CD4-positive, alpha-beta T cell treated with Interleukin-17A for 4 hours (primary cell): Measurements from ENCODE around the gene DCDC1.
"Not testable (repeated sequence)": the region's sequence is repeated elsewhere in the genome, so short reads cannot be mapped to it uniquely, and the experiment has no call there.

Experiments used
- DNase-seq: peaks from one replicate; pipeline ENCODE4 v3.0.0-alpha.2; 2020; ENCODE audit warnings: mixed read lengths

DCDC1 gene

DNA sequence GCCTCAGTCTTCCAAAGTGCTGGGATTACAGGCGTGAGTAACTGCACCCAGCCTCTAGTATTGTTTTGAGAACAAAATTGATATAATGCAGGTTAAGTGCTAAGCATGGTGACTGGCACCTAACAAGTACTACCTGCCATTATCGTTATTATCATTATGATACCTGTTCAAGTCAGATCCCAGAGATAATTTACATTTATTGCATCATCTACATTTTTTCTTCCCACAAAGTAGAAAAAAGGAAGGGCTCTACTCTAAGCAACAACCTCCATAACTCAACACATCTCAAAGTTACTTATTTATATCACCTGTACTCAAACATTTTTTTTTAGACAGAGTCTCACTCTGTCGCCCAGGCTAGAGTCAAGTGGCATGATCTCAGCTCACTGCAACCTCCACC lies 42.1 kb downstream of the DCDC1 start:
- no peak for DNase-seq

DNA sequence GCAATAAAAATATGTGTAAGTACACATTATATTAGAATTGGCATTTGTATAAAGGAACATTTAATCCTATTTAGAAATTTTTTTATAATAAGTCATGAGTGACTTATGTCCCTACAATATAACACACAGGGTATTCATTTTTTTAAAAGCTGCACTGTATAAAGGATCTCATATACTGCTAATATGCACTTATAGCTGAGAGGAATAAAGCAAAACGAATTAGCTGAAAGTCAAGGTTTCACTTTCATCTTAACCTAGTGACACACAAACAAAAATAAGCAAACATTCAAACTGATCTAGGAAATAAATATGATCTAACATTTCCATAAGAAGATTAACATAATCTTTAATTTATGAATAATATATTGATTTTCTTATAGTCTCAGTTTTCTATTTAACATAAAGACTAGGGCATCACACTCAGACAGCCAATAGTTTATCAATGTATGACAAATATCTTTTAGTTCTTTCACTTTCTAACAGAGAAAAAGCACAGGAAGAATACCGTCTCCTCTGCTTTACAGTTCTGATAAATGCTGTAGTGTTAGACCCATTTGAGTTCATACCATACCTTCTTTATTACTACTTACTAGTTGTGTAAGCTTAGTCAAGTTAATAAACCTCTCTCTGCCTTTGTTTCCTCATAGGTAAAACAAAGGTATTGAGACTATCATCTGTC lies 42.9 kb downstream of the DCDC1 start:
- DNase-seq: no peak

DNA sequence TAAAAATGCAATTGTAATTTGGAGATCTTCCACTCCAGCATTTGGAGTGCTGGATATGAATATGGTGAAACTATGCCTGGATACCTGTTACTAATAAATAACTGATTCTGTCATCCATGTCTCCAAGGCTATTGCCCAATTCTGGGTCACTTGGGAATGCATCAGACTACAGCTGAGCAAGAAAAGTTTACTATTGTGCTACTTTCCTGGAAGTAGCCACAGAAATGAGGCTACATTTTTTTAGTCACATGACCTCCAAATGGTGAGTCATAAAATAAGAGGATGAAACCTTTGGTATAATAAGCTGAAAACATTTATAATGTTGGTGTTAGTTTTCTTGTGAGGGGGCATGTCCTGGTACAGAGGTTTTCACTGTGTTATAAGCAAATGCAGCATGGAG lies 44.4 kb downstream of the DCDC1 start:
- DNase-seq: no peak

DNA sequence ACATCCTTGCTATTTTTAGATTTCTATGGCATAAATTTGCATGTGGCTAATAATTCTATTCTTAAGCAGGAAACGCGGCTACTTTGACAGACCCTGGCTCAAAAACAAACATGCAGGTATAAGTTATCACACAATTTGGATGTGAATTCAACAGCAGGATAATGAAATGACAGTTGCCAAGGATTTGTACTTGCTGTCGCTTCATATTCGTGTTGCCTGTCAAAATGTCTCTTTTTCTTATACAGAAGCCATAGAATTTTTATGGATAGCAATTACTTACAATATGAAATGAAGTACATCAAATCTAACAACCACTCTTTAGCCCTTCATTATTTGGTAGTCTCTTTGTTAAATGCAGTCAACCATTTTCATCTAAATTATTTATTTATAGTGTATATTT lies 46.4 kb downstream of the DCDC1 start:
- DNase-seq: no peak

DNA sequence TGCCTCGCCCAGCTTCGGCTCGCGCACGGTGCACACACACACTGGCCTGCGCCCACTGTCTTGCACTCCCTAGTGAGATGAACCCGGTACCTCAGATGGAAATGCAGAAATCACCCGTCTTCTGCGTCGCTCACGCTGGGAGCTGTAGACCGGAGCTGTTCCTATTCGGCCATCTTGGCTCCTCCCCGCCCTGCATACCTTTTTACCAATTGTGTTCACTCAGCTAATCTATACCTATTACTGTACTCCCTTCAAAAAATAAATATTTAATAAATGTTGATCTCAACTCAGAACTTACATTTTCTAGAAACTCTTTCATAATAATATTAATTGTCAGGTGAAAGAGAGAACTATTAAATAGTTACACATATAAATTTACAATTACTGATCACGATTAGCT lies 48.0 kb downstream of the DCDC1 start:
- not testable (repeated sequence) for DNase-seq

DNA sequence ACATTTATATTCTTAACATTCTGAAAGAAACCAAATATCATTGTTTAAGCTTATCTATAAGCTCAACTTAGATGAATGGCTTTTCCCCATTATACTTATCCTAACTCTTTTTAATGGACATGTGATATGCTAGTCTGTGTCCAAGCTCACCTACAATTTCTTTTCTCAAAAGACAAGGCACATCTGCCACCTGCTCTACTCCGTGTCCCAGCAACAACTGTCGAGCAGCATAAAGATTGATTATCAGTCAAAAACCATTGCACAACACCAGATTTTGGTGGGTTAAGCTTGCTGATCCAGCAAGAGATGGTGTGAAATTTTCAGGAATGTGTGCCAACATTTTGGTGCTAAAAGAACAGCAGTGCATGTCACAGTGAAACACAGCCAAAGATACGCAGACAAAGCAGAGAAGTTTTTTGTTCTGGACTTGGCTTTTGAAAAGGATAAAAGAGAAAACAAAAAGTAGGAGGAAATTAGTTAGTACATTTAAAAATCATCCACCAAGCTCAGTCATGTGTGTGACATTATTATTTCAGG lies 65.8 kb downstream of the DCDC1 start:
- no peak for DNase-seq

DNA sequence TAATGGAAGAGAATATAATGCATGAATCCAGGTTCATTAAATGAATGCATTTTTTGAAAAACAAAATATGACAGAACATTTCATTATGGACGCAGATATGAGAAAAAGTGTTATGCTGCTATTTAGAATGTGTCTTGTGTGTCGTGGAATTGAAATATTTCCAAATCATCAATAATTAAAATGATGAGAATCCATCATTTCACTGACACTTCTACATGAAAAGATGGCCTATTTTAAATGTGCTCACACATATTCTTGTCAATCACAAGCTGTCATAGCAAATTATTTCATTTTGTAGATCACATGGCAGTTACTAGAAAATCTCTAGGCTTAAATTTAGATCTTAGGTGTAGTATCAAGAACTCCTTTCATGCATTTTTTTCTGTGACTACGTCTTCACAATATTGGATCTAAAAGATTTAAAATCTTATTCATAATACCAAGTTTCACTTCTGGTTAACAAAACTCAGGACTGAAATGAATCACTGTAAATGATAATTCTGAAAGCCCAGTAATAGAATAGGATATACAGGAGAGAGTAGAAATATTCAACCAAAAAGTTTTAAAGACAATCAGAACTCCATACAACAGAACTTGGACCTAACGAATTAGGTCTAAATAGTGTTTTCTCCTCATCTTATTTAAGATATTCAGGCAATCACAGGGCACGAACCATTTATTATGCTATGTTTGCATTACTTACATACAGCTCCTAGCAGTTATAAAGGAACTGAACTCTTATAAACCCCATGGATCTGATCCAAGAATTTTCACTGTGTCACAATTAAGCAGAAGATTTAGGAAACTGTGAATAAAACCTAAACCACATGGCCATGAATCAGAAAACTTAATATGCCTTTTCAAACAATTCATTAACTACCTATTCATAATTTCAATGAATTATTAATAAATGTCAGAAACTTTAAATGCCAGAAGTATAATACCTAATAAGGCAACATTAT lies 67.7 kb downstream of the DCDC1 start:
- no peak for DNase-seq

DNA sequence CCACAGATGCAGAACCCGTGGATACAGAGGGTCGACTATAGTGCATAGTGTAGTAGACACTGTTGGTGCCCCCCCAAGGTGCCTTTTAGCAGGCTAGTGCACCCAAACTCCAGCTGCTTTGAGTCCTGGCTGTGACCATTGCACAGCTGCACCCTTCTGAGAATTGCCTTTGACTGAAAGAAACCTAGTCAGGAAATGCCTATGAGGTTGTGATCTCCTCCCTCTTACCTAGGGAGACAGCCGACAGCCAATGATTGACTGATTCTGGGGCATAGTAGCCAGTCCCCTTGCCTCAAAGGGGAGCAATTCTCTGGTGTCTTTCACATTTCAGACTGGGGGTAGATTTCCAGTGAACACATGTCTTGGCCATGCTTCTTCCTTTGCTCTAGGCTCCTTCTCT lies 74.2 kb downstream of the DCDC1 start:
- DNase-seq: no peak

DNA sequence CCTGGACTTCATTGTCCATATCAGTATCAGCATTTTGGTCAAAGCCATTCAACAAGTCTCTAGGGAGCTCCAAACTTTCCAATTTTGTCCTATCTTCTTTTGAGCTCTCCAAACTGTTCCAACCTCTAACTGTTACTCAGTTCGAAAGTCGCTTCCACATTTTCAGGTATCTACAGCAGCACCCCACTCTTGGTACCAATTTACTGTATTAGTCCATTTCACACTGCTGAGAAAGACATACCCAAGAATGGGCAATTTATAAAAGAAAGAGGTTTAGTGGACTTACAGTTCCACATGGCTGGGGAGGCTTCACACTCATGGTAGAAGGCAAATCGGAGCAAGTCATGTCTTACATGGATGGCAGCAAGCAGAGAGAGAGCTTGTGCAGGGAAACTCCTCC lies 96.0 kb downstream of the DCDC1 start:
- not testable (repeated sequence) for DNase-seq

DNA sequence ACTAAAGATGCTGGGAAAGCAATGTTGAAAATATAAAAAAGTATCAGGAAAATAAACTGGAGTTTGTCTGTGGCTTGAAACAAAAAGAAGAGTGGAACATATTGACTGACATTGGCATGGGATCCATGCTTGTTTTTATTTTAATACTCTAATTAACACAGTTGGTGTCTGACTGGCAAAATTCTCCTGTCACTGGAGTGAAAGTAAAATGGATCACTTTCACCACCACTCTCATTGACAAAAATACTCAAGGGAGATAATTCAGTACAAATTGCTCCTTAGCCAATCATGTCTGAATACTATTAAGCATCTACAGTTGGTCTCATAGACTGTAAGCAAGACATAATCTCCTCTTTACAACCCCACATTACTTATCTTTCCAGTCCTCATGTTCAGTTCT lies 101.8 kb downstream of the DCDC1 start:
- DNase-seq: no peak

DNA sequence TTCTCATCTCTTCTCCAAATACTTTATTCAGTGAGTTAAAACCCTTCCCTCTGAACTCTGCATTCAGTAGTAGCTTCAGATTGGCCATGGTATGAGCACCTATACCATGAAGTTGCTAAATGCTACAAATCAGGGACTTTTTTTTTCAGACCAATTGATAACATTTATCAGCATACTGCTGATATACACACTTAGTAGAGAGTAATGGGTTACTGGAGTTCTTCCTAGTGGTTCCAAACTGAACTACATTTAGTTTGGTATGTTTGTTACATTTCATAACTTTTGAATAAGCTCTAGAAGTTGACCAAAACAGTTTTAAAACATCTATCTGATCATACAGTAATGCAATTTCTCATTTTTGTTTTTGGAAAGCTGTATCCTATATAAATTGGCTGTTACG lies 104.7 kb downstream of the DCDC1 start:
- no peak for DNase-seq

DNA sequence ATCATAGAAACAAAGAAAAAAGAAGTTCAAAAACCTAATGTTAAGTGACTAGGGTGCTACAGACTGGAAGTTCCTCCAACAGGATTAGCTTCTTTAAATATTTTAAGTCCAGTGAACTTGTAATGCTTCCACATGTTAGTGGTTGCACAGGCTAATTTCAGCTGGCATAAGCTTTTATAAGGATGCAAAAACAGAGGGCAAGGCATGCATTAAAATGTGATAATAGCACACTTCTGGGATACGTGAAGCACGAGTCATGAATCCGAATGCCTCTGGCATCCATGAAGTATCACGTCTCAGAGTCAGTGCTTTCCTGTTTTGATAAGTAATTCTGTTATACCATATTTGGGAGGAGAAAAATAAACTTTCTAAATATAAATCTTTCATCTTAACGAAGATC lies 106.8 kb downstream of the DCDC1 start:
- DNase-seq: no peak

DNA sequence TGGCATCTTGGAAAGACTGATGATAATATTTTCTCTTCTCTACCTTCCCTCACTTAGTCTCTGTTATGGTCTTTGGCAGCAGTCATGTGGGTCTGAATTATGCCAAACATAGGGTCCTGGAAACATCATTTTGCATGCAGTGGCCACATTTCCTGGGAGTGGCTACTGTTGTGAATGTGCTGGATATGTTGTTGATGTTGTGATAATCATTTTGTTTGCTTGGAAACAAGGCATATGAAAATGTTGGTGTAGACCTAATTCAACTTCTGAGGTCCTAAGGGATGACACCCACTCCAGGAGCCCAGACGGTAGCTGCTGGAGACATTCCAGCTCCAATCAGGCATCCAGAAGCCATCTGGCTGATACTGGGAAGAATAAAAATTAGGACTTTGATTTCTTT lies 109.7 kb downstream of the DCDC1 start:
- no peak for DNase-seq

DNA sequence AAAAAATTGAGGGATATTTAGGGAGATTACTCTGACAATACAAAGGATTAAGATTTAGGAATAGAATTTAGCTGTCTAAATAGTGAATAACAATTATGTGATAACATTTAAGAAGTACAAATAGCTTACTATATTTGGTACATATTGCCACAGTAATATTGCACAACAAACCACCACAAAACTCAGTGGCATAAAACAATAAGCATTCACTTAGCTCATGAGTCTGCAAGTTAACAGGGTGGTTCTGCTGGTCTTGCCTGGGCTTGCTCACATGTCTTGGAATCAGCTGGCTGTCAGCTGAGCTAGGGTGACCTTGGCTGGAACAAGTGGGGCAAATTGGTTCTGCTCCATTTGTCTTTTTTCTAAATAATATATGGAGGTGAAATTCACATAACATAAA lies 115.1 kb downstream of the DCDC1 start:
- DNase-seq: no peak

DNA sequence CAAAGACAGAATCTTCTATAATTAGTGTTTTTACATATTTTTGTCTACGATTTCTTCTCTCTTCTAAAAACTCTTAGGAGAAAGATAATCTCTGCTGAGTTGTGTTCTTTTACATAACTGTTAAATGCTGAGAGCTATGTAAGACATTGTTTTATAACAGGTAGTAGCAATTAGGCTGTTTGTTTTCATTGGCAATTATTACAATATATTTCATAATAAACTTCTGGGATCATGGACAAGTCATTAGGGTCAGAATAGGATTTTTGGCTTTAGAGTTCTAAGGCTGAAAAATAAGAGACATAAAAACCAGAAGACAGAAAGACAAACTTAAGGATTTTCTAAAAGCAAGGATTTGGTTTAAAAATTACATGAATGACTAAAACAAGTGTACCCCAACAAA lies 120.8 kb downstream of the DCDC1 start:
- no peak for DNase-seq

DNA sequence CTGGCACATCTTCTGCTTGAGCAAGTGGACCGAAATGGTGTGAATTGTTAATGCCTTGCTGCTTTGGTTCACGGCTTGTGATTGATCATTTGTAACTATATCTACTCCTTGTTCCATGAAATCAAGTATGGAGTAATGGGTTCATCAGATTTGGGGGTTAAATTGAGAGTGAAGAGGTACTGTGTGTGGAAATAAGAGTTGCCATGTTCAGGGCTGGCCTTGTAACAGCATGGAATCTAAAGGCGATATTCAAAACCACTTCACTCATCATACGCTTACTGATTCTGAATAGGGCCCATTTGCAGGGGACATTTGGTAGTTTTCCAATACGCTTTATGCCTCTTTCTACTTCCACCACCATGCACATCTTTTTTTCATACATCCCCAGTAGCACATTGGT lies 122.2 kb downstream of the DCDC1 start:
- DNase-seq: no peak

DNA sequence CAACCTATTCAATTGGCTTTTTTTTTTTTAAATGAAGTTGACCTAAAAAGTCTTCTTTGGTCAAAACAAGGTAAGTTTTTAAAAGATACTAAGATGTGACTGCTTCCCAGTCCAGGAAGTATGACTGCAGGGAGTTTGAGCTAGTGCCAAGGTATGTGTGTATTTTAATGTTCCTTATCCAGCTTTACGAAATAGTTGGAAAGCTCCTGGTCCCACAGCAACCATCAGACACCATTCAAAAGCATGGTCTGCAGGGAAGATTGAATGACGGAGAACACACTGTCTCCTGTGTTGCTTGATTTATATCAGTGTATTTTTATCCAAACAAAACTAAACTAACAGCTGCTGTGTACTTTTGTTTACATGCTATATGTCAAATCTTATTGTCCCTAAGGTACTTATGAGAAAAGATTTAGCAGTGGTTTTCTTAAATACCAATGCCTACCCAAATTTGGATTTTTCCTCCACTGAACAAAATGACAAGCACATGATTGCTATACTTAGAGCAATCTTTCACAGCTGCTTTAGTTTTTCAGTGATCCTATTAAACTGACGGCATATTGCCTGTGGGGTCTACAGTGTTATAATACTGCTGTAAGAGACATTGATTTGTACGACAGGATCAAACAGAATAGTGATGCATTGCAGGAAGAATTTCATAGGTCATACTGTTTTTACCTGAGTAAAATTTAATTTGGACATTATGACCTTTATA lies 122.9 kb downstream of the DCDC1 start:
- no peak for DNase-seq

DNA sequence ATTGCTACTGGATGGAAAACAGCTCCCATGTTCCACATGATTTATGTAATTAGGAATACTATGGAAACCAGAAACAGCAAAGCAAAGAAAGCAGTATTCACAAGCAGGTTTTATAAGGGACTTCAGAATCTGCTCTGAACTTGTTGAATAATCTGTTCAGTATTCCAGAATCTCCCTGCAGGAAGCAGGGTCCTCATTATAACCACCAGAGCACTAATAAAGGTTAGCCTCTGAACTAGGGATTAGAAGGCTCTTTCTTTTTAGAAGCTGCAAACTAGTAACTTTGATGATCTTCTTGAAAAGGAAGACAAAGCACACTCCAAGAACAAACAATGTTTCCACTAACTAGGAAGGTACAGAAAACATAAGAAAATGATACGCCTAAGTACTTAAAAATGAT lies 125.8 kb downstream of the DCDC1 start:
- no peak for DNase-seq

DNA sequence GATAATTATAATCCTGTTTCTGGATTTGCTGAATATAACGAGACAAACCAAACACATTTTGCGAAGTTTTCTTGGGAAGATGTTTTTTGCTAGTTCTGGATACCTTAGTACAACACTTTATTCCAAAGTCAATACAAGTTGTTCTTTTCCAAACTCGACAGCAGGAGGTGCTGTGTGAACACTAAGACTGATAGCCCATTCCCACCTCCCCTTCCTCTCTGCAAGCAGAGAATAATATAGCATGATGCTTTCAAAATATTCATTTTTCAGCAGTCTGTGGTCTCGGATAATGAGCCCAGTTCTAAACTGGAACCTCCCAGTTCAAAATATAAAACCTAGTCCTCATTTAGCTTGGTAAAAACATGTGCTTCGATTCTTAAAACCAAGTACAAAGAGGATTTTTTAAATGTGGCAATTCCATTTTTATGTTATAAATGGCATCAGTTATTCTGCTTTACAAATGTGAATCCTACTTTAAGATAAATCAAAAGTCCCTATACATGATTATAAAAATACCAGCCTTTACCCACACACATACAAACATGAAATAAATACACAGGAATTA lies 129.1 kb downstream of the DCDC1 start:
- DNase-seq: peak; percentile 31

DNA sequence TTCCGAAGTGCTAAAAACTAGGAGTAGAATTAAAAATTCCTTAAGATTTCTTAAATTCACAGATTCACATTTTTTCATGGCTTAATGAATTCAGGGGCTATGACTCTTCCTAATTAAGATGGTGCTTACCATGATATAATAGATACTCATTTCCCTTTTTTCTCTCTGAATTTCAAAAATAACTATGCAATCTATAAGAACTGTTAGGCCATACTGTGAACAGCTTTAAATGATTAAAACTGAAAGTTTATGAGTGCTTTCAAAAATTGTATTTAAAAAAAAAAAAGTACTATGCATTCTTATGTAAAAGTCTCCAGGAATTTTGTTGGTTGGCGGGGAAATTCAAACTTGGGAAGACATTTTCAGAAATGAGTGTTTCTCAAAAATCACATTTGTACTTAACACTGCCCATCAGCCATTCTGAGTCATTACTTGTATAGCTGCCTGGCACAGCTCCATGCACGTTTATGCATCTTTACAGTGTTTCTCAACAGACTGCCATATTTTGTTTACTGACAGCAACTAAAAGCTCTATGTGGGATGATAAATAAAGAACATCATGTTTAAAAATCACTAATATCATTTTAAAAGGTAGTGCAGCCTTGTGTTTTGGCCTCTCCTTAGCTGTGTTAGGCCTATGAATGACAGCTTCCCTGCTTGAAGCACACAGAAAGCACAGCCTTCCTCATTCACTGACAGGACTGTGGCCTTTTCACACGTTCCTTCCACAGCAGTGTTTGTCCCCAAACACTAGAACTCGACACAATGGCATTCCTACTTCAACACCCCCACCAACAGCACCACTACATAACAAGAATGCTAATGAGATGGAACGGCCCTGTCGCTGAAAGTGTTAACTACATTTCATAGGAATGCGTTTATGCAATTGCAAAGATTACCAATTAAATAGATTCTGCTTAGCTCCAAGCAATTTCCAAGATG lies 131.4 kb downstream of the DCDC1 start:
- no peak for DNase-seq

DNA sequence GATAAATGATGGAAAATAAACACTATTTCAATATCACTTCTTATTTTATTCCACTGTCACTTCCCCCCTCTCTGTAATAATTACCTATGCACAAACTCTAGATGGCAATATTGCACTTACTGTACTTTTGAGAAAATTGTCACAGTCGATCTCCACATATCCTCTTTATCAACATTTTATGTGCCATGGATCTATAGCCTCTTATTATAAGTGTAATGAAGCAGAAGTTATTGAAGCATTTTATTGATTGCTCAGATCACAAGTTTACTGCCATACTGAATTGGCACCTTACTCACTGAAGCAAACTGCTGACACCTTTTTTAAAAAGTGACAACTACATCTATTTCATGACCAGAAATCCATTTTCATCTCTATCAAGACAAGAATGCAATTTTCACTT lies 133.4 kb downstream of the DCDC1 start:
- no peak for DNase-seq

DNA sequence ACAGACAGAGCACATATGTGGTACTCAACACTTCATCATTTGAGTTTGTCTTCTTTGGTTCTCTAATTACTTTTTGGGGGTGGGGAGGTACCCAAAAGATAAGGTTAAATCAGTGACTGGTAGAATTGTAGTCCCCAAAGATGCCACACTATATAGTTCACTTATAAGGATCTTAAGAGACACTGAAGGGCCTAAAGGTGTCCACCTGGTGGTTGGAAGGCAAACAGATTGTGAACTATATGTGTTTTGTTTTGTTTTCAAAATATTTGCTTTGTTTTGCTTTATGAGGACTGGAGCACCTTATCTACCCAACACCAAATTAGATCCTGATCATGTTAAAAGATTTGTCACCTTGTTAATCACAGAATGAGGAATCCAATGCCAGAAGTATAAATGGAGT lies 136.1 kb downstream of the DCDC1 start:
- DNase-seq: no peak
